NCI-H82 treated with DMSO at 0.1 percent for 48 hours (cell line): Measurements from ENCODE around the gene STMND1.

Experiments
- DNase-seq: peaks from one replicate; lab custom pipeline; 2025; ENCODE audit not compliant: unreplicated experiment; lab: John Stamatoyannopoulos, UW

The STMND1 gene

GRCh38 chr6:17157617-17158016 is 55.8 kb downstream of the STMND1 start:
- no peak for DNase-seq

GRCh38 chr6:17159240-17159639 is 57.4 kb downstream of the STMND1 start:
- DNase-seq, result no peak

GRCh38 chr6:17161076-17161475 is 59.2 kb downstream of the STMND1 start:
- DNase-seq, result no peak

- no peak for DNase-seq
These were observed 63.5 kb downstream of the STMND1 start for GRCh38 chr6:17165383-17165782.

GRCh38 chr6:17167327-17167979 is 65.6 kb downstream of the STMND1 start:
- peak; percentile 21 for DNase-seq

GRCh38 chr6:17169291-17169690 is 67.4 kb downstream of the STMND1 start:
- no peak for DNase-seq

GRCh38 chr6:17169711-17170110 is 67.9 kb downstream of the STMND1 start:
- DNase-seq, result no peak

GRCh38 chr6:17172836-17173470 is 71.1 kb downstream of the STMND1 start:
- no peak for DNase-seq

GRCh38 chr6:17178326-17178725 is 76.5 kb downstream of the STMND1 start:
- no peak for DNase-seq

- no peak for DNase-seq
These were observed 77.1 kb downstream of the STMND1 start for GRCh38 chr6:17178754-17179529.

- DNase-seq, result no peak
These were observed 77.8 kb downstream of the STMND1 start for GRCh38 chr6:17179530-17180073.
